ENCODE data around the gene KRT10.
A peak's percentile ranks its signal among the peaks of the same experiment; 100 is the strongest.
"Not testable (repeated sequence)": the region's sequence is repeated elsewhere in the genome, so short reads cannot be mapped to it uniquely, and the experiment has no call there.

The KRT10 gene

DNA sequence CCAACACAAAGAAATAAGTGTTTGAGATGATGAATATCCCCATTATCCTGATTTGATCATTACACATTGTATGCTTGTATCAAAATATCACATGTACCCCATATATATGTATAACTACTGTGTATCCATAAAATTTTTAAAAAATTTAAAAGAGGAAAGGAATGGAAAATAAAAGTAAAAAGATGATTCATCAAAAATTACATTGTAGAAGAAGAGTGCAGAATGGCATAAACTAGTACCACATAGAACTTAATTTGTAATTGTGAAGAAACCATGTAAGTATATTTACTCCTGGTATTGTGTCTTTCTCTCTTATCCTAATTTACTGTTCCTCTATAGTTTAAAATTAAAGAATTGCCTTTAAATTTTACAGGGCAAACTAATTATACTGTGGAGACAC, 11.5 kb upstream of the KRT10 start:
- no peak for DNase-seq (ENCODE audit: low spot score)

- no peak for DNase-seq (ENCODE audit: low spot score)
Observed at GRCh38 chr17:40832840-40833239, 10.4 kb upstream of the KRT10 start.

GRCh38 chr17:40830085-40830776, 7.8 kb upstream of the KRT10 start:
- DNase-seq (ENCODE audit: low spot score) = no peak

- no peak for DNase-seq (ENCODE audit: low spot score)
Observed at GRCh38 chr17:40828454-40829044, 6.1 kb upstream of the KRT10 start.

GRCh38 chr17:40827746-40828453, 5.5 kb upstream of the KRT10 start:
- DNase-seq (ENCODE audit: low spot score) = no peak

DNA sequence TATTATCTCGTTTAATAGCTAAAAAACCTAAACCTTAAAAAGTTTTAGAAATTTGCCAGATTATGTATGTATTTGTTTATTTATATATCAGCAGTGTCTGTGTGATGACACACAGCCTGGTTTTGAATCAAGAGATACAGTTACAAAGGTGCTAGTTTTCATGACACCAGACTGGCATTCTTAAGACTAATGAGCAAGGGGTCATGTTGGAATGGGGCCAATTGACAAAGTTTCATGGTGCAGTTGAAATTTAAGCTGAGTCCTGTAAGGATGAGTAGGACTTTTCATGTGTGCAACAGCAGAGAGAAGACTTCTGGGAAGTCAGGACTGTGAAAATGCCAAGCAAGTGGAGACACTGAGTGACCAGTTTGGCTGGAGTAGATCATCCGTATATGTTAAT, 3.2 kb upstream of the KRT10 start:
- DNase-seq (ENCODE audit: low spot score) = no peak

GRCh38 chr17:40824015-40824832, 1.8 kb upstream of the KRT10 start:
- no peak for DNase-seq (ENCODE audit: low spot score)

DNA sequence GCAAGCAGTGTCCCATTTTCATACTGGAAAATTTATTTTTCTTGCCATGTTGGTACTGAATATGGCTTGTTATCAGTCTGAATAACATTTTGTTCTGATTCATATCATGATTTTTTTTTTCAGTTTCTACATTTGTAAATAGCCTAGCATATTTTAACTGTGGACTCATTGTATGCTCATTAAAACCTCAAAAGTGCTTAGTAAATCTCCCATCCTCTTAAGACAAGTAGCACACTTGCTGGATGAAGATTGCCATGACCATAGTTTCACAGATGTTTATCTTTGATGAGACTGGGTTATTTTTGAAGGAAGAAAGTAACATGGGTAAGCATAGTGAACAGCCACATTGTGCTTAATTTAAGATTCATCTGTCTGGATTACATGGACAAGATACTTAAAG, 878 bp downstream of the KRT10 start:
- no peak for DNase-seq (ENCODE audit: low spot score)

GRCh38 chr17:40820228-40820838, 2.1 kb downstream of the KRT10 start:
- DNase-seq (ENCODE audit: low spot score) = no peak

GRCh38 chr17:40819528-40820125, 2.8 kb downstream of the KRT10 start:
- DNase-seq (ENCODE audit: low spot score) = peak; percentile 6

DNA sequence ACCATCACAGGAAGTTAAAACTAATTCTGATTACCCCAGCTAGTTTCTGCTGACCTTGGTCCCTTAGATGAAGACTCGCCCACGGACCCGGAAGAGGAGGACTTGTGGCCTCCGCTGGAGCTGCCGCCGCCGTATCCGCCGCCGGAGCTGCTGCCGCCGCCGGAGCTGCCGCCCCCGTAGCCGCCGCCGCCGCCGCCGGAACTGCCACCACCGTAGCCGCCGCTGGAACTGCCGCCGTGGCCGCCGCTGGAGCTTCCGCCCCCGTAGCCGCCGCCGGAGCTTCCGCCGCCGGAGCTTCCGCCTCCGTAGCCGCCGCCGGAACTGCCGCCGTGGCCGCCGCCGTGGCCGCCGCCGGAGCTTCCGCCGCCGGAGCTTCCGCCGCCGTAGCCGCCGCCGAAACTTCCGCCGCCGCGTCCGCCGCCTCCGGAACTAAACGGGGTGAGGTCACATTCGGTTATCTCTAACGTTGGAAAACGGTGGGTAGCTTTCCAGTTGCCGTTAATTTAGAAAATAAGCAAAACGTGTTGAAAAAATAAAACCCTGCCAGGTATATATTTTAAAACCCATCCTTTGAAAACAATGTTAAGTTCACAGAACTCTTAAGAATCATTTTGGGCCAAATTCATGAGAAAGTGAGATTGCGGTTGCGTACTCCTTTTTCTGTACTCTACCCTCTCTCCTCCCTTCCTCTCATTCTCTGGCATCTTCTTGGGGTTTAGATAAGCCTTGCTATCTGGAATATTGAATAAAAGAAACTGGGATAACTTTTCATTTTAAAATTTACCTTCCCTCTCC, 3.5 kb downstream of the KRT10 start:
- peak; percentile 69 for DNase-seq (ENCODE audit: low spot score)

DNA sequence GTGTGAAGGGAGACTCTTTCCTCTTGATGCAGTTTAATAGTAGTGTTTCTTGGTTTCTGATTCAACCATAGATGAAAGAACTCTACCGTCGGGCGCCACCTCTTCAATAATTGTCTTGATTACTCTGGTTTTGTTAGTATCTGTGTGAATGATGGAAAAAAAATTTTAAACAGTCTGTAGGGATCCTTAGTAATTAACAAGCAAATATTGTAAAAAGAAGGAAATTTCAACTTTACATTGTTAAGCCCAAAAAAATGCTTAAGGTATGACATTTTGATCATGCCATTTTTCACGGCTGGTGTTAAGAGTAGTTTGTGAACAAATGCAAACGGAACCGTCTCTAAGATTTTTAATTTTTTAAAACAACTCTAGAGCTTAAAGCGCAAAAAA, 4.1 kb downstream of the KRT10 start:
- DNase-seq (ENCODE audit: low spot score) = peak; percentile 7

DNA sequence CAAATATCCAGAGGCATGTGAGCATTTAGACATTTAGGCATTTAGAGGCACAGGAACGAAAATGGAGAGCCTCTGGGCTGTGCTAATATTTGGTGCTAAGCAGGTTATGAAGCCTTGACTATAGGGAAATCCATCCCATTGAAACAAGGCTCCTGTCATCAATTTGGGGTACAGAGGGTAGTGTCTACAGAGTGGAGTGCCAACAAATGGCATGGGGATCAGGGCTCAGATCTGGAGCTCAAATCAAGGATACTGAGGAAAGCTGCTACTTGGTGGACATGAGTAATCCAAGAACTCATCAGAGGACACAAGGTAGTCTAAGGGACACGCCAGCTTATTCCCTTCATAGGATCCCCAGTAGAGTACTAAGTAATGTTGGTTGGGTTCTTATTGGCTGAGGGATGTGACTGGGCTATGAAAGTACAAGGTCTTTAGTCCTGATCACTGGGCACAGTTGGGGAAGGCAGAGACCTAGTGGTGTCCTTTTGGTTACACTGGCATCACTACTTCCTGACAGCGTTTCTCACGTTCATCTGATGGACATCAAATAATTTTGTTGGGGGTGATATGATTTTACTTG, 5.2 kb downstream of the KRT10 start:
- DNase-seq (ENCODE audit: low spot score) = no peak

DNA sequence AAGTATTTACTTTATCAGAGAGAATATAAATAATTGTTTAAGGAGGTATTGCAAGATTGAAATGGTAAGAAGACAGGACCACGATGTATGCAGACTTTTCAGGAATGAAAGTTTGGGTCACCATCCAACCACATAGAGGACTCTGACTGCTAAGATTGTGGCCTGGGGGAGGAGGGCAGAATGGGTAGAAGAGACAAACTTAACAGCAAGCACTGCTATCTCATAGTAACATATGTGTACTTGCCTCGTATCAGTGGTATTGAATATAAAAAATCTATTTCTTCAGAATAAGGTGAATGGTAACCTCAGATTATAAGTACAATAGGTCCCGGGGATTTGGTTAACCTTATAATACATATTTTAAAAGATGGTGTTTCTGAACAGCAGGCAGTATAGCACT, 5.8 kb downstream of the KRT10 start:
- DNase-seq (ENCODE audit: low spot score) = no peak

- no peak for DNase-seq (ENCODE audit: low spot score)
Observed at GRCh38 chr17:40815381-40815780, 7.0 kb downstream of the KRT10 start.

DNA sequence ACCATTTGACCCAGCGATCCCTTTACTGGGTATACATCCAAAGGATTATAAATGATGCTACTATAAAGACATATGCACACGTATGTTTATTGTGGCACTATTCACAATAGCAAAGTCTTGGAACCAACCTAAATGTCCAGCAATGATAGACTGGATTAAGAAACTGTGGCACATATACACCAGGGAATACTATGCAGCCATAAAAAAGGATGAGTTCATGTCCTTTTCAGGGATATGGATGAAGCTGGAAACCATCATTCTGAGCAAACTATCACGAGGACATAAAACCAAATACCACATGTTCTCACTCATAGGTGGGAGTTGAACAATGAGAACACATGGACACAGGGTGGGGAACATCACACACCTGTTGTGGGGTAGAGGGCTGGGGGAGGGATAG, 7.8 kb downstream of the KRT10 start:
- not testable (repeated sequence) for DNase-seq (ENCODE audit: low spot score)

GRCh38 chr17:40813804-40814203, 8.6 kb downstream of the KRT10 start:
- no peak for DNase-seq (ENCODE audit: low spot score)

GRCh38 chr17:40812639-40813038, 9.8 kb downstream of the KRT10 start:
- no peak for DNase-seq (ENCODE audit: low spot score)

DNA sequence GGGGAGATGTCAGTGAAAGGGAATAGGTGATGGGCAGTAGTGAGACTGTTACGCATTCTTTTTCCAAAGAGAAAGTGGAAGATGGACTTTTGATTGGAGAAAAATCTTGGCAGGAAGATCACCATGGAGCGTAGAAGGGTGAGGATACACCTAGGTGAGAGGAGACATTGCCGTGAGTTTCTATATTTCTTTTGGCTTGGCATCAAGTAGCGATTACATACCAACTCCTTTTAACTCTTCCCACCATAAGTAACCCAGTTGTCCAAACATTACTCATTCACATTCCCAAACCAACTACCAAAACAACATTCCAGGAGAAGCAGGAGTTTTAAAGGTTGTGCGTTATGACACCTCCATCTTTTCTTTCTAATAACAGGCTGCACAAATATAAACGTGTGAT, 11.9 kb downstream of the KRT10 start:
- DNase-seq (ENCODE audit: low spot score) = no peak

Data from SK-N-DZ (cell line).